T-helper 2 cell treated with Interferon-gamma antibody and Interleukin-4, amounts not matched to agents 100 ng/mL and 5 ng/mL, for 36 hours (primary cell): ENCODE measurements around the gene FASTKD2. TPM values are rescaled to one million over a fixed set of nuclear protein-coding genes. Genes with fewer than 3 reads are reported as not detected.

Experiments used
- intact Hi-C: fragments of 100-400 bp; cut with micrococcal nuclease; formaldehyde crosslinking; loops from one replicate; pipeline ENCODE4 v1.15.1; 2023
- total RNA-seq: library from RNA; stranded (reverse); gene quantifications from 2 replicates; pipeline ENCODE4 v1.2.3, GENCODE V29; 2022

The FASTKD2 gene
- total RNA-seq = 24.0 and 25.1 TPM in 2 replicates

DNA sequence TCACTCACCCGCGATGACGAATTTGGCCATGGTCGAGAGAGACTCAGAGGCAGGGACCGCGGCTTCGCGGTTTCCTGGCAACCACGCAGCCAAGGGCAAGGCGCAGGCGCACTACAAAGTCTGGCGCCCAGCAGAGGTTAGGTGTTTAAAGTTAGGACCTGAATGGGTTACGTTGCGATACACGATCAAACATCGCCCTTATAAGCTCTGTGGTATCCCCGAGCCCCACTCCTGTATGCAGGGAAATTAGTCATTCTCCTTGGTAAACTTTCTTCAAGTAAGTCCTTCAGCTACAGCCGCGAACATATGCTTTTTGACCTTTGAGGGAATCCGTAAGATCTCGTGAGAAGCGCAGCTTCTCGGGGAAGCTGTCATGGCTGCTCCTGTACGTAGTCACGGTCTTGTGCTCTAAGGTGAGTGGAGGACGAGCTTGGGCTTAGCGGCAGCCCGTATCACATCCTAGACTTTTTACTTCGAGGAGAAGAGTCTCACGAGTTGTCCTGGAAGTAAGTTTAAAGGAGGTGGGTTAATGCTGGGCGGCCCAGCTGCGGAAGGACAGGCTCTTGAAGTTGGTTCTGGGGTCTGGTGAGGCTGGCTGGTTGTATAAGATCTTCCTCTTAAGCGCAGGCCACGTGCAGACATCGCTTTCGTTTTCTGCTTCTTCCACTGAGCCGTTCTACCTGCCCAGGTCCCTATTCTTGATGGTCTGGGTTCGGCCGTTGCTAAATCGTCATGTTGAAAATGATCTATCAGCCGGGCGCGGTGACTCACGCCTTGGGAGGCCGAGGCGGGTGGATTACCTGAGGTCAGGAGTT is at the start of gene FASTKD2, which contains the start of gene MDH1B:
Gene FASTKD2, plus strand, starts transcription at position 365 of the 815 bp plus-strand sequence. CDS start 1,088 bp downstream, outside the sequence.
Gene MDH1B, minus strand, starts transcription at position 87 of the 815 bp plus-strand sequence. Its CDS starts 57 bp downstream, at position 30.
- intact Hi-C loops = loop anchor here (1.0 to 10.0 kb wide), 9 partner anchors 94 to 1502 kb away; partner anchors contain the start of genes CCNYL1, CREB1, EEF1B2 and INO80D

DNA sequence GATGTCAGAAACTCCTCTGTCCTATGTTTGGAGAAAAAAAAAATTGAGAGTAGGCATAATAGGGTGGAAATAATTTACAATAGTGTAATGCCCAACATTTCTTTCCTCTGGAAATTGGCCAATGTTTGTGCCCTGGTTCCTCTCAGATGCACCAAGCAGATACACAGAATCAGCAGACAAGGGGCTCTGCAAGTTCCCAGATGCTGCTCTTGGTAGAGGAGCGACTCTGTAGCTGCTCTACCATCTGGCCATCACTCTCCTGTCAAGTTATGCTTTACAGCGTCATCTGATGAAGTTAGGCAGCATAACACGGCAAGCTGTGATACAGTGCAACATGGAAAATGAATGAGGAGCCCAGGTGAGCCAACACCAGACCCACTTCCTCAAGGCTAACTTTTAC is 48.8 kb upstream of the FASTKD2 start:
- intact Hi-C loops = no loop called here

DNA sequence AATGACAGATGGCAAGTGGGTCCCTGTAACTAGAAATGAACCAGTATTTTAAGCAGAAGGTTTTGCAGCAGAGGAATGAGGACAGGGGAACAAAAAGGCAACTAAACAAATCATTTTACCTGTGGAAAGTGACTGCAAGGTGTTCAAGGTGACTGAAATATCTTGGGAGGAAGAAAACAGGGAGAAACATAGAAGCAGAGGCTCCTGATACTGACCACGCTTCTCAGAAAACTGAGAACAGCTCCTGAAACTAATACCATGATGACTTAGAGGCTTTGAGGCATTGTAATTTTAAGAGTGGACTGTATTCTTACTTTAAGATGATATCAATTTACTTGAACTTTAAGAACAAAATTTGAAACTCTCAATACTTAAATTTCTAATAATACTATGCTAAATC is 47.1 kb upstream of the FASTKD2 start, which contains the start of gene DYTN:
Gene DYTN, minus strand, starts transcription at position 101 of the 400 bp plus-strand sequence. CDS start 117 bp downstream, outside the sequence.
- intact Hi-C loops = no loop called here

DNA sequence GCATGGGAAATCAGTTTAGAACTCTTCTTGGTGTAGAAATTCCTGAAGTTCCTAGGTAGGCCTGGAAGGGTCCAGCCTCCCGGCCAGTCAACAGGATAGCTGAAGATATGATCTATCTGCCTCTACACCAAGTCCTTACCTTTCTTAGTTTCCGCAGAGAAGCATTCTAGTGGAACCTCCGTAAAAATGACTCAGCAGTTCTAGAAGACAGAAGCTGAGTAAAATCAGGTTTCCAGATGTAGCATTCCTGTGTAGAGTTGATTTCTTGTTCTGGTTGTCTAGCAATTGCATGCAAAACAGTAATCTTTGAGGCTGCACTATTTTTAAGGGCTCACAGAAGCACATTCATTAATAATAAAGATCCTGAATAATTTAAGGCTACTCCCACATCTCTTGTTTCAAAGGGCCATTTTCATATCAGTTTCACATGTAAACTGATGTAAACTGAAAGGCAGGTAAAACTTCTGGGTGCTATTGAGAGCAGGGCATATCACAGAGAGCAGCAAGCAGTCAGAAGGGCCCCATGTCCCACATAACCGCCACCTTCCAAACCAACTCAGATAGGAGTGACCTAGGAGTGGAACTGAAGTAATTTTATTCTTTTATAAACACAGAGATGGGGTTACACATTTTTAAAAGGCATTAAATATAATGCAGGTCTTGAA is 44.0 kb upstream of the FASTKD2 start:
- intact Hi-C loops = no loop called here

DNA sequence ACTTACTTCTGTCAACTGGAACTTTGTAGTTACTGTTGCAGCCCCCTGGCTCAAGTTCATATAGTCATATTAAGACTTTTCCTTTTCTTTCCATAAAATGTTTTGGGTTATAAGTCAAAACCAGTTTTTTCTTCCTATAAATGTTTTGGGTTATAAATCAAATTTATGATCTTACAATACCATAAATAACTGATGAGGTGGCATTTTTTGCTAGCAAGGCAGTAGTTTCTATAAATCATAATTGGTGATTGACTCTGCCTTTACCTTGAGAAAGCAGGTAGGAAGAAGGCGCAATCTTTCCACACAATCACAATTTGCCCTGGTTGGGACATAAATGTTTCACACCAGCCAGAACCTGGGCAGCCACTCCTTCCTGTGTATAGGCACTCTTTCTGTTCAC is 42.1 kb upstream of the FASTKD2 start:
- intact Hi-C loops = no loop called here

DNA sequence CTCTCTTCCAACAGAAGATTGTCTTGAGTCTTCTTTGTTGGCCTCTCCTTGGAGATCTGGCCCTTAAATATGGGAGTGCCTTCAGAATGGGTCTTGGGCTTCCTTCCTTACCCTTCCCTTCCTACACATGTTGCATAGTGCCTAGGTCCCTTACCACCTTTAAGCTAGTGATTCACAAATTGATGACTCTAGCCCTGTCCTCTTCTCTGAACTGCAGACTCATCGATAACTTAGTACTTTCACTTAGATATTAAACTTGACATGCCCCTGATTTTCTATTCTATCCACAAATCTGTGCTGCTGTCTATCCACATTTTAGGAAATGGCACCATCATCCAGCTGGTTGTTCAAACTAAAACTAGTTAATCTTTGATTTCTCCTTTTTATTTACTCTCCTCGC is 38.1 kb upstream of the FASTKD2 start:
- intact Hi-C loops = no loop called here

DNA sequence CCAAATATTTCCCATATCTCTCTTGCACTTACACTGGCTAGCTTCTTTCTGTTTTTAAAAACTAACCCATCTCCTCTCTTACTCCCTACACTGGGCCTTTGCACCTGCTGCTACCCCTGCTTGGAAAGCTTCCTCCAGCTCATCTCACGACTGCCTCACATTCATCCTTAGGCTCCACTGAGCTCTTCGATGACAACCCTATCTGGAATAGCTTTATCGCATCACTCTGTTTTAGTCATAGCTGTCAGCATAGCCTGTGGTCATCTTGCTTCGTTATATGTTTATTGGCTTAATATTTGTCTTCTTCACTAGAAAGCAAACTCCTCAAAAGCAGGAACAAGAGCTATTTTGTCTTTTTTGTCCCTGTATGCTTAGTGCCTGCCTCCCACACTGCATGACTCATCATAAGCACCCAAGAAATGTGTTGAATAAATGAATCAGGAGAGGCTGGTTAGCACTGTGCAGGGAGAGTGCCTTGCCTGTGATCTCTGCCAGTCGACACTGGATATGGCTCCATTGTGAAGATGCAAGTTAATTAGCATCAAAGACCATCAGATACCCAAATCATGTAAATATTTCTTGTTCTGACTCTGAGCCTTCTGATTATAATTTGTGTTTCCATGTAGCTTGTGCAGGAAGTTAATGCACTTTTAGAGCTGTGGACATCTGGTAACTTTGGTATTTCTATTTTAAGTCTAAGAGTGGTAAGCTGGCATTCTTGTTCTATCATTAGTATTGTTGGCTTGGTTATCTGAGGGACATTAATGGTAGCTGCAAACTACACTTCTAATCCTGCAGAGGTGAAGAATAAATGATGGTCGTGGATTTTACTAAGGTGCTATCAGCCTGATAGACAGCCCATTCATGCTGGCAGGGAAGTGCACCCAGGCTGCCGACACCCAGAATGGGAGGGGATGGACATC is 36.9 kb upstream of the FASTKD2 start:
- intact Hi-C loops = no loop called here

DNA sequence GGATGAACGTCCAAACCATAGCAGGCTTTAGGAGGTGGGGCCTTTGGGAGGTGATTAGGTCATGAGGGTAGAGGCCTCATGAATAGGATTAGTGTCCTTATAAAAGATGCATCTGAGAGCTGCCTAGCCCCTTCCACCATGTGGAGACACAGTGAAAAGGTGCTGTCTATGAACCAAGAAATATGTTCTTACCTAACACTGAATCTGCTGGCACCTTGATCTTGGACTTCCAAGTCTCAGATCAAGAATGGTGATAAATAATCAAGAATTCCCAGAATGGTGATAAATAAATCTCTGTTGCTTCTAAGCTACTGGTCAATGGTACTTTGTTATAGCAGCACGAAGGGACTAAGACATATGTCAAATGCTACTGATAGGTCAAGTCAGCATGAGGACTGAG is 32.1 kb upstream of the FASTKD2 start:
- intact Hi-C loops = no loop called here

DNA sequence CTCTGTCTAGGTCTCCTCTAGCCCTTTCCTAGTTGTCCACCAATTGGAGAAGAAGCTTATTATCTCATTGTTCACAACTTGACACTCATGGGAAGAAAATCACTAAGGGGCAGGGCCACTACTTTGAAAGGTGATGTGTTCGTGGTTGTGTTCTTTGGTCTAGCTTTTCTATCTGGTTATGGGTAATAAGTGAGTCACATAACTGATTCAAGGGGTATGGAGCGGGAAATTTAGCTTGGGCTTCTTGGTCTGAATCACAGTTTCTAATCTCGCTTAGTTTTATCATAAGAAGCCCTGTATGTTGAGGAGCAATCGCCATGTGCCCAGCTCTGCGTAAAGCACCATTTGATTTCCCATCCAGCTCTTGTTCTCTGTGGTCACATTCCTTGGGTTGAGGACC is 28.5 kb upstream of the FASTKD2 start:
- intact Hi-C loops = no loop called here

DNA sequence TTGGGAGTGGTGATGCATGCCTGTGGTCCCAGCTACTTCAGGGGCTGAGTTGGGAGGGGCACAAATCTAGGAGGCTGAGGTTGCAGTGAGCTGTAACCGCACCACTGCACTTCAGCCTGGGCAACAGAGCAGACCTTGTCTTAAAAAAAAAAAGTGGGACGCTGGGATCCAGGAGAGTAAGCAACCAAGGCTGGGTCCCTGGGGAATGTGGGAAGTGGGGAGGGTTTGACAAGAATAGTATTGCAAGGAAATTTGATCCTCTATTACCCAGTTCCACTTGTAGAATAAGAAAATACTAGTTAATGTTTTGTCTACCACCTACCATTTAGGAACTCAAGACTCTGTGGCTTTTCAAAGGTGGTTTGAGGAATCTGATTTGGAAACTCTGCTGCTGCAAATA is 26.1 kb upstream of the FASTKD2 start:
- intact Hi-C loops = no loop called here

DNA sequence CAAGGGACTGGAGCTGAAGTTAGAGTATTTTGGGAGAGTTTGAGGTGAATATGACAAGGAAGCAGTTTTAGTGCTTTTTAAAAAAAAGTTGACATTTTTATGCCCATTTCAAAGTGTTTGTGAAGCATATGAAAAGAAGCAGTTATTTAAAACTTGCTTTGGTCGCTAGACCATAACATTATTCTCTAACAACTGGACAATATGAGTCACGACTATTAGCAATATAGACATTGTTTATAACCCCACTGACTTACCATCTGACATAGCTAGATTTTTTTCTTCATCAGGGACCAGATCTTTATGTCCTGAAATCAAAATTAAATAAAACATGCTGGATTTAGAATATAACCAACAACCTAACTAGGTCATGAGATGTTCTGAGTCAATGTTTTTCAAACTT is 24.6 kb upstream of the FASTKD2 start:
- intact Hi-C loops = no loop called here

DNA sequence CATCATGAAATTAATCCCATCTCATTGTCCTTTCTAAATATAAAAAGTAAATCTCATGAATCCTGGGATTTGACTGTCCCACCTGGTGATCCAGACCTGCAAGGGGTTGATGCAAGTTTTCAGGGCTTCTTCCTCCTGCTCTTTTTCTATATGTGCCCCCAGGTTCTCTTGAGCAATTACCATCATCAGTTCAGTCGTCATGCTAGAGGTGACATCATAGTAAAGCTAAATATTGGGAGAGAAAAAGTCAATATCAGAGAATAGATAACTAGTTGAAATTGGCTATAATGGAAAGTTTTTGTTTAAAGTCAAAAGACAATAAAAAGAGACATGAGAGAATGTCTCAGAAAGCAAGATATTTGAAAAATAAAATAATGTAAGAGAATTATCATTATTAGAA is 8.6 kb upstream of the FASTKD2 start:
- intact Hi-C loops = no loop called here

DNA sequence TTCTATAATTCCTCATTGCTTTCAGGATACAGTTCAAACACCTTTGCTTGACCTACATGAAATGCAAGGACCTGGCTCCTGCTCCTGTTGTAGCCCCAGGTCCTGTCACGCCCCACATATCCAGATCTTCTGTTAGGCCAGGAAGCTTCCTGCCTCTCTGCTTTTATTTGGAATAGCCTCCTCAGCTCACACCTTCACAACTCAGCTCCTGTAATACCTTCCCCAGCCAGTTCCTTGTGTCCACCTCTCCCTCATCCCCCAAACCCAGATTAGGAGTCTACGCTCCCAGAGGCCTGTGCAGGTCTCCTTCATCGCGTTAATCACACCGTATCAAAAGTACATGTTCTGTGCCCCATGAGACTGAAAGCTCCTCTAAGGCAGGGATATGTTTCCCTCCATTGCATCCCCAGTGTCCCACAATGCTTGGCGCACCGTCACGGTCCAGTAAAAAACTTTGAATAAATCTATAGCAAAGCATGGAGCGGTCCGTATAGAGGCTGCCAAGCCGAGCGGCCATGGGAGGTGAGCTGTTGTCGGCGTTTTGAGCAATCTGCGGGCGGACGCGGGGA is 649 bp upstream of the FASTKD2 start:
- intact Hi-C loops = loop anchor here (1.0 to 10.0 kb wide), 9 partner anchors 95 to 1503 kb away; partner anchors contain the start of genes CCNYL1, CREB1, EEF1B2 and INO80D

DNA sequence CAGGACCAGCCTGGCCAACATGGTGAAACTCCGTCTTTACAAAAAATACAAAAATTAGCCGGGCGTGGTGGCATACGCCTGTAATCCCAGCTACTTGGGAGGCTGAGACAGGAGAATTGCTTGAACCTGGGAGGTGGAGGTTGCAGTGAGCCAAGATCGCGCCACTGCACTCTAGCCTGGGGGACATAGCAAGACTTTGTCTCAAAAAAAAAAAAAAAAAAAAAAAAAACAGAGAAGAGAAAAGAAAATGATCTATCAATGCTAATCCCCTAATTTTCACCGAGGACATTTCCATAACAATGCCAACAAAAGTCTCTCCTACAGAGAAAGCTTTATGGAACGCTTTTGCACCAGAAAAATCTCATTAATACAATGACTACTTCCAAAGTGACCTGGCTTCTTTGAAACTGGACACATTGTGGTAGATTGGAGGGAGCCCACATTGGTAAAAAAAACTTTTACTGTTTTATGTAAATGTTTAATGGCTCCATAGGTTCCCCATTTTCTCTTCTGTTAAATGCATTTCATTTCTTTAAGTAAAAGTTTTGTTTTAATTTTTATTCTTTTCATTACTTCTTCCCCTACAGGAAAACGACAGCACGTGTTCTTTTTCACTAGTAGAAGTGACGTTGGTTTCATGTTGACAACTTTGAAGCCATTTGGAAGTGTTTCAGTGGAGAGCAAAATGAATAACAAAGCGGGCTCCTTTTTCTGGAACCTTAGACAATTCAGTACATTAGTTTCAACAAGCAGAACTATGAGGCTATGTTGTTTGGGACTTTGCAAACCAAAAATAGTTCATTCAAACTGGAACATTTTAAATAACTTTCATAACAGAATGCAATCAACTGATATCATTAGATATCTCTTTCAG is 888 bp downstream of the FASTKD2 start:
- intact Hi-C loops = loop anchor here (5.0 to 10.0 kb wide), 3 partner anchors 211 to 1501 kb away; partner anchors contain the start of genes INO80D and PIKFYVE

DNA sequence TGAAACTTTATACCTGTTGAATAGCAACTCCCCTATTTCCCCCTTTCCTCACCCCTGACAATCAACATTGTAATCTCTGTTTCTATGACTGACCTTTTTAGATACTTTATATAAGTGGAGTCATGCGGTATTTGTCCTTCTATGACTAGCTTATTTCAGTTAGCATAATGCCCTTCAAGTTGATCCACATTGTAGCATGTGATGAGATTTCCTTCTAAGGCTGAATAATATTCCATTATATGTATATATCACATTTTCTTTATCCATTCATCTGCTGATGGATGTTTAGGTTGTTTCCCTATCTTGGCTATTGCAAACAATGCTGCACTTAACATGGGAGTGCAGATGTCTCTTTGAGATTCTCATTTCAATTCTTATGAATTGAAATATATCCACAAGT is 9.5 kb downstream of the FASTKD2 start:
- intact Hi-C loops = no loop called here

DNA sequence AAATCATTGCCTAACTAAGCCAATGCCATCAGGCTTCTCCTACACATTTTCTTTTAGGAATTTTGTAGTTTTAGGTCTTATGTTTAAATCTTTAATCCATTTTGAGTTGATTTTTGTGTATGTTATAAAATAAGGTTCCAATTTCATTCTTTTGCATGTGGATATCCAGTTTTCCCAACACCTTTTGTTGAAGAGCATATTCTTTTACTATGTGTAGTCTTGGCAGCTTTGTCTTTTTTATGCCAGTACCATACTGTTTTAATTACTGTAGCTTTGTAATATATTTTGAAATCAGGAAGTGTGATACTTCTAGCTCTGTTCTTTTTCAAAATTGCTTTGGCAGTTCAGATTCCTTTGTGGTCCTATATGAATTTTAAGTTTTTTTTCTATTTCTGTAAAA is 11.0 kb downstream of the FASTKD2 start:
- intact Hi-C loops = no loop called here

DNA sequence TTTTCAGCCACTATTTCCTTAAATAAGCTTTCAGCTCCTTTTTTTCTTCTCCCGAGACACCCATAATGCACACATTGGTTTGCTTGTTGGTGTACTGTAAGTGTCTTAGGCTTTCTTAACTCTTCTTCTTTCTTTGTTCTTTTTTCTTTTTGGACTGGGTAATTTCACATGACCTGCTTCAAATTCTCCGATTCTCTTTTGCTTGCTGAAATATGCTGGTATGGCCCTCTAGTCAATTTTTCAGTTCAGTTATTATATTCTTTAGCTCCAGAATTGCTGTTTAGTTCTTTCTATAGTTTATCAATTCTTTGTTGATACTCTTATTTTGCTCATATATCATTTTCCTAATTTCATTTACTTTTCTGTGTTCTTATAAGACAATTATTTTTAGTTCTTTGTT is 15.3 kb downstream of the FASTKD2 start:
- intact Hi-C loops = loop anchor here (1.0 to 5.0 kb wide), 2 partner anchors 87 to 388 kb away; no protein-coding TSS in a partner anchor

DNA sequence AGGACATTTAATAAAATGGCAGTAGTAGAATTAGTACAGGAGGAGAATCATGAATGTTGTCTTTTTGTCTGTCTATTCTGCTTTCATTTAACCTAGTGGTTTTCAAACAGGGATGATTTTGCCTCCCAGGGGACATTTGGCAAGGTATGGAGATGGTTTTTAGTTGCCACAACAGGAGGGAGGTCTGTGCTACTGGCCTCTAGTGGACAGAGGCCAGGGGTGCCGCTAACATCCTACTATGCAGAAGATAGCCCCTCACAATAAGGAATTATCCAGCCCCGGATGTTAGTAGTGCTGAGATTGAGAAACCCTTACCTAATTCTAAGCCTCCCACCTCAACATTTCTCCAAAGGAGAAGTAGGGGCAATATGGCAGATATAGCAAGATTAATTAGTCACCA is 18.3 kb downstream of the FASTKD2 start:
- intact Hi-C loops = loop anchor here (5.0 kb wide), 1 partner anchor 391 kb away; no protein-coding TSS in a partner anchor

DNA sequence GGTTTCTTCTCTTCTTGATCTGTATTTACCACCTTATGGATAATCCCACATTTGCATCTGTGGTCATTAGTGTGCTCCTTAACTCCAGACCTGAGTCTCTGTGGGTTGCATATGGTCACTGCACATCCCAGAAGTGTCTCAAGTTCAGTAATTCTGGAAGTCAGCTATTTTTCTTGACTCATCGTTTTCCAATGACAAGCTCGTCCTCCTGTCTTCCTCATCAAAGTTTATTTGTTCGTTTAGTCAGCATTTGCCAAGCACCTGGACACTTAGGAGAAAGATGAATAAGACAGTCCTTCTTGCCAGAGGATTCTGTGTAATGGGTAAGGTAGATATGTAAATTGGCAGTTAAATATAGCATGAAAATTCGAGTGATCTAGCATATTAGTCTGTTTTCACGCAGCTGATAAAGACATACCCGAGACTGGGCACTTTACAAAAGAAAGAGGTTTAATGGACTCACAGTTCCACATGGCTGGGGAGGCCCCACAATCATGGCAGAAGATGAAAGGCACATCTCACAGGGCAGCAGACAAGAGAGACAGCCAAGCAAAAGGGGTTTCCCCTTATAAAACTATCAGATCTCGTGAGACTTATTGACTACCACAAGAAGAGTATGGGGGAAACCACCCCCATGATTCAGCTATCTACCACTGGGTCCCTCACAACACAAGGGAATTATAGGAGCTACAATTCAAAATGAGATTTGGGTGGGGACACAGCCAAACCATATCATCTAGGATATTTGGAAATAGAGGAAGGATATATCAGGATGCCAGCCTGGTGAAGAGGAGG is 19.4 kb downstream of the FASTKD2 start:
- intact Hi-C loops = loop anchor here (5.0 kb wide), 1 partner anchor 392 kb away; no protein-coding TSS in a partner anchor
